Left lobe of liver (tissue), 2 donors: Measurements from ENCODE around the gene PRDM2. TPM values are rescaled to one million over a fixed set of nuclear protein-coding genes. Genes with fewer than 3 reads are reported as not detected.
"Not testable (repeated sequence)": the region's sequence is repeated elsewhere in the genome, so short reads cannot be mapped to it uniquely, and the experiment has no call there.

ENCODE experiments used
- ATAC-seq: fragments of 200-7000 bp; cut with Tn5 transposase; one replicate; pipeline ENCODE4 v1.9.1; 2020; ENCODE audit warnings: mild to moderate bottlenecking, moderate library complexity
- DNase-seq: peaks from one replicate; pipeline ENCODE4 v3.0.0-alpha.2; 2020; ENCODE audit warnings: low spot score
- total RNA-seq: library from RNA; stranded (reverse); gene quantifications from one replicate; pipeline ENCODE4 v1.2.1, GENCODE V29; 2021
- donor health status: DM: no; HTN: no; CAD: no; lungs with moderate emphysema.
- donor health status: DM: no; HTN: yes; CAD: no.

PRDM2 gene, protein sequence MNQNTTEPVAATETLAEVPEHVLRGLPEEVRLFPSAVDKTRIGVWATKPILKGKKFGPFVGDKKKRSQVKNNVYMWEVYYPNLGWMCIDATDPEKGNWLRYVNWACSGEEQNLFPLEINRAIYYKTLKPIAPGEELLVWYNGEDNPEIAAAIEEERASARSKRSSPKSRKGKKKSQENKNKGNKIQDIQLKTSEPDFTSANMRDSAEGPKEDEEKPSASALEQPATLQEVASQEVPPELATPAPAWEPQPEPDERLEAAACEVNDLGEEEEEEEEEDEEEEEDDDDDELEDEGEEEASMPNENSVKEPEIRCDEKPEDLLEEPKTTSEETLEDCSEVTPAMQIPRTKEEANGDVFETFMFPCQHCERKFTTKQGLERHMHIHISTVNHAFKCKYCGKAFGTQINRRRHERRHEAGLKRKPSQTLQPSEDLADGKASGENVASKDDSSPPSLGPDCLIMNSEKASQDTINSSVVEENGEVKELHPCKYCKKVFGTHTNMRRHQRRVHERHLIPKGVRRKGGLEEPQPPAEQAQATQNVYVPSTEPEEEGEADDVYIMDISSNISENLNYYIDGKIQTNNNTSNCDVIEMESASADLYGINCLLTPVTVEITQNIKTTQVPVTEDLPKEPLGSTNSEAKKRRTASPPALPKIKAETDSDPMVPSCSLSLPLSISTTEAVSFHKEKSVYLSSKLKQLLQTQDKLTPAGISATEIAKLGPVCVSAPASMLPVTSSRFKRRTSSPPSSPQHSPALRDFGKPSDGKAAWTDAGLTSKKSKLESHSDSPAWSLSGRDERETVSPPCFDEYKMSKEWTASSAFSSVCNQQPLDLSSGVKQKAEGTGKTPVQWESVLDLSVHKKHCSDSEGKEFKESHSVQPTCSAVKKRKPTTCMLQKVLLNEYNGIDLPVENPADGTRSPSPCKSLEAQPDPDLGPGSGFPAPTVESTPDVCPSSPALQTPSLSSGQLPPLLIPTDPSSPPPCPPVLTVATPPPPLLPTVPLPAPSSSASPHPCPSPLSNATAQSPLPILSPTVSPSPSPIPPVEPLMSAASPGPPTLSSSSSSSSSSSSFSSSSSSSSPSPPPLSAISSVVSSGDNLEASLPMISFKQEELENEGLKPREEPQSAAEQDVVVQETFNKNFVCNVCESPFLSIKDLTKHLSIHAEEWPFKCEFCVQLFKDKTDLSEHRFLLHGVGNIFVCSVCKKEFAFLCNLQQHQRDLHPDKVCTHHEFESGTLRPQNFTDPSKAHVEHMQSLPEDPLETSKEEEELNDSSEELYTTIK (N-terminal part only)
- total RNA-seq: 11.7 TPM

DNA sequence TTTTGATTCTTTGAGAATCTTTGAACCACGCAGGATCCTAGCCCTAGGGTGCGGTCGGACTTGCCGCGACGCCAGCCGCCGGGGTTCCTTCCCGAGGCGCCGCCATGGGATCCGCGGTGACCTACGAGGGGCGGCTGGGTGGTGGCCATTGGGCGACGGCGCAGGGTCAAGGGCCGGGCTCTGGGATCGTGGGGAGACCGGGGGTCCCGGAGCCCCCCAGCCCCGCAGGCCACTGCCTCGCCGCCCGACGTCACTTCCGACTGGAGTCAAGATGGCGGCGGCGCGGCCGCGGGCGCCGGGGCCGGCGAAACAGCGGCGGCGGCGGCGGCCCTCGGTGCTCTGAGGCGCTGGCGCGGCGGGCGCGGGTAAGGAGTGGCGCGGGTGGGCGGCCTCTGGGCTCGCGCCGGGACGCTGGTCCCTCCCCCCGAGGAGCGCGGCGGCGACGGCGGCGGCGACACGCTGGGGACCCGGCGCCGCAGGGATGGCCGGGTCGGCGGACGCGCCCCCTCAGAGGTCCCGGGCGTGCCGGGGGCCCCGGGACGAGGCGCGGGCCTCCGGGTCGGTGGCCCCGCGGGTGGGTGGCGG, at the start of gene PRDM2:
Gene PRDM2 (plus strand): TSS at position 253 of the 585 bp plus-strand sequence. CDS start 15,418 bp downstream, outside the sequence.
- peak; percentile 43 for ATAC-seq
- DNase-seq: peak; percentile 52

DNA sequence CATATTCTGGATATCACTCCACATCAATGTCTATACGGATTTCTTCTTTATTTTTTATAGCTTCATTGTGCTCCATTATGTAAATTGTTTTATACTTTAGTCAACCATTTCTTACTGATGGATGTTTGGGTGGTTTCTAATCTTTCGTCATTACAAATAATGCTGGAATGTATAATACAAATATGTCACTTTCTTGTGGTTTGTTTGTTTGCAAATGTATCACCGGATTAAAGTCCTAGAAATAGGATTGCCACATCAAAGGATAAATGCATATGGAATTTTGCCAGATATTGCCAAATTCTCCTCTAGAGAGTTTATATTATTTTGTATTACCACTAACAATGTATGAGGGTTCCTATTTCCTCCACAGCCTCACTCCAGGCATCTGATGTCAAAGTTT, 48.7 kb upstream of the PRDM2 start:
- no peak for ATAC-seq

DNA sequence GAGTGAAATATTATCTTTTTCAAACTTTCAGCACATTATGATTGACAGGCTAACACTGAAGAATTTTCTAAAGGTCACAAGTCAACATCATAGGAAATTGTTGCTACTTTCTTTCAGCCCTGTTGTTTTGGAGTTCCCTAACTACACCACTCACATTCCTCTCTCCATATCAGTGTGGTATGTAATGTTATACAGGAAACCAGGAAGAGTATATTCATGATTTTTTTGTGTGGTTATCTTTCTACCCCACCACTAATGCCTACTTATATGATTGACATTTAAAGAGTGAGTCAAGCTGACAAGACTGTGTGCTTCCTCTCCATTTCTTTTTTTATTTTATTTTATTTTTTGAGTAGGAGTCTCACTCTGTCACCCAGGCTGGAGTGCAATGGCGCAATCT, 47.8 kb upstream of the PRDM2 start:
- ATAC-seq (no peak), DNase-seq (no peak)

More for the DNA sequence above, 48.7 kb upstream of the PRDM2 start:
- DNase-seq: no peak

DNA sequence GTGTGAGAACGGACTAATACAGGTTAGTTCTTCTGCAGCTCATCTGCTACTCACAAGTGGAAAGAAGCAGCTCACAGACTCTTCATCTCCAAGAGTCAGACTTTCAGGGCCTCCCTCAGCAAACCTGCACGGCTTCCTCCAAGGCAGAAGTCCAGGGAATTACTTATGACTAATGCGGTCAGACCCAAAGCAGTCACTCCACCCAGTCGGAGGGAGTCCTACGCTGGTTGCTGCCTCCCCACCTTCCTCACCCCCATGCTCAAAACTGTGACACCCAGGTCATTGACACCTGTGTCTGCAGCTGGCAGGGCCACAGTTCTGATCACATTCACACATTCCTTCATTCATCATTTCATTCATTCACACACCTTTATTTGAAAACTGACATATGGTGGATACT, 38.4 kb upstream of the PRDM2 start:
- DNase-seq: no peak
- ATAC-seq: no peak

DNA sequence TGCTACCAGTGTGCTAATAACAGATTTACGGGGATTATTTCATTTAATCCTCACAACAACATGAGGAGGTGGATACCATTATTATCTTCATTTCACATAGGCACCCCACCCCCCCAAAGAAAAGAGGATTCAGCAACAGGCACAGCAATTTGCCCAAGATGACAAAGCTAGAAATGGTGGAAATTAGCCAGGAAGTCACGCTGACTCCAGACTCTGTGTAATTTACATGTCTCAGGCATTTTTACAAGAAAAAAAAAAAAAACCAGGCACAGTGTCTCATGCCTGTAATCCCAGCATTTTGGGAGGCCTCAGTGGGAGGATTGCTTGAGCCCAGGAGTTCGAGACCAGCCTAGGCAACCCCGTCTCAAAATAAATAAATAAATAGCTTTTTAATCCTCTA, 37.5 kb upstream of the PRDM2 start:
- DNase-seq: no peak
- ATAC-seq: no peak

DNA sequence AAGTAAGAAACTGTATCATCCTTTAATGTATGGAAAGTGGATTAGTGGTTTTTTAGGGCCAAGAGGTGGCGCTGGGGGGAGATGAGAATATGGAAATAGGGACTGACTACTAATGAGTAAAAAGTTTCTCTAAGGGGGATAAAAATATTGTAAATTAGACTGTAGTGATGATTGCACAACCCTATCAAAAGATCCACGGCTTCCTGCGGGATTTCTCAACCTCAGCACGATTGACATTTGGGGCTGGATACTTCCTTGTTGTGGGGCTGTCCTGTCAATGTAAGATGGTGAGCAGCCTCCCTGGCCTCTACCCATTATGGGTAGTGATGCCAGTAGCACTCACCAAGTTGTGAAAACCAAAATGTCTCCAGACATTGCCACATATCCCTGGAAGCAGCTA, 36.0 kb upstream of the PRDM2 start:
- ATAC-seq: no peak
- DNase-seq: no peak

DNA sequence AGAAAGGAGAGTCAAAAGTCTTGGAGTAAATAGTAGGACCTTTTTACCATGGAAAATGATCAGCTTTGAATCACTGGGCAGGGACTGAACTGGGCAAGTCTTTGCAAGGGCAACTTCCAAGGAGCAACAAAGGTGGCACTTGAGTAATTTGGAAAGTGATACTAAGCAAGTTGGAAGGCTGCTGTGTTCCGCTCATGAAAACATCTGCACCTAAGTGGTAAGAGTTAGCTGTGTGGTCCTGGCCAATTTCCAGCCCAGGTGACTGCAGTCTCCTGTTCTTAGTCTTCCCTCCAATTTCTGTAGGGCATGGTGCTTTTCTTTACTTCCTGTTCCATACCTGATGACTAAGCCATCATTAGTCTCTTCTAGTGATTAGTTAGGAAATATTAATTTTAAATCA, 35.5 kb upstream of the PRDM2 start:
- DNase-seq (no peak), ATAC-seq (no peak)

DNA sequence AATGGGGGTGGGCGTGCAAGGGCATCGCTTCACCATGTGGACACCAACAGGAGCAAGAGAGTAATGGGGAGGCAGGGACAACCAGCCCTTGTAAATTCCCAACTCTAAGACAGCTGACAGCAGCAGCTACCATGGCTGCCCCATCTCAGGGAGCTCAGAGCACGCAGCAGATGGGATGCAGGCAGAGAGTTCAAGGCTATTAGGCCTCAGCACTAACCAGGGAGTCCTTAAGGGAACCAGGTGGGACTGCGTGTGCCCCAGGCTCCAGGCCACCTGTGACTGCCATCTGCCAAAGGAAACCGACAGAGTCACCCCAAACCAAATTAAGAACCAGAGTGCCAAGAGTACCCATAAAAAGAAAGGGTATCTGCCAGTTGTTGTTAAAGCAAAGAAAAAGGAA, 33.7 kb upstream of the PRDM2 start:
- no peak for DNase-seq

DNA sequence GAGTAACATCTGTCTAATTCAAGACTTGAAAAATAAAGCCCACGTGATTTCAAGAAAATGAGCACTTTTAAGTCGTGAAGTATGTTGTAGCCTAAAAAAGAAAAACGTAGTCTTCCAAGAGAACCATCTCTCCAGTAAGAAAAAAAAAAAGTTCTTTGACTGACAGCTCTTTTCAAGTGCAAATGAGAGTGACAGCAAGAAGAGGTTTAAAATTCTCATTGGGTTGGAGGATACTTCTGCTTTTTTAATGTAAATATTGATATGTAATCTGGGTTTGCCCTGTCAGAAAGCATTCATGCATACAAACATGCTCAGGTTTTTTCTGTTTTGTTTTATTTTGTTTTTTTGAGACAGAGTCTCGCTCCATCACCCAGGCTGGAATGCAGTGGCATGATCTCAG, 32.3 kb upstream of the PRDM2 start:
- no peak for DNase-seq
- ATAC-seq: no peak

More for the DNA sequence above, 33.7 kb upstream of the PRDM2 start:
- no peak for ATAC-seq

DNA sequence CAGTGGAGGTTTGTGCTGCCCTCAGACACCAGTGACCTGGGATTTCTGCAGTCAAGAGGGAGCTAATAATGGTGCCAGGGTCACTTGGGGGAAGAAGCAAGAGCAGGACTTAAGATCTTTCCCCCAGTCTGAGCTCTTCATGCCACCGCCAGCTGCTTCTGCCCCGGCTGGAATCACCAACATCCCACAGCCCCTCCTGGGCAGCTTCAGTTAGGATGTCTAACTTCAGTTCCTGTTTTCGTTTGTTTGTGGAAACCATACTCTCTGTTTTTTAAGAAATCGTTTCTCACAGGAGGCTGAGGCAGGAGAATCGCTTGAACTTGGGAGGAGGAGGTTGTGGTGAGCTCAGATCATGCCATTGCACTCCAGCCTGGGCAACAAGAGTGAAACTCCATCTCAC, 25.6 kb upstream of the PRDM2 start:
- no peak for ATAC-seq
- no peak for DNase-seq

DNA sequence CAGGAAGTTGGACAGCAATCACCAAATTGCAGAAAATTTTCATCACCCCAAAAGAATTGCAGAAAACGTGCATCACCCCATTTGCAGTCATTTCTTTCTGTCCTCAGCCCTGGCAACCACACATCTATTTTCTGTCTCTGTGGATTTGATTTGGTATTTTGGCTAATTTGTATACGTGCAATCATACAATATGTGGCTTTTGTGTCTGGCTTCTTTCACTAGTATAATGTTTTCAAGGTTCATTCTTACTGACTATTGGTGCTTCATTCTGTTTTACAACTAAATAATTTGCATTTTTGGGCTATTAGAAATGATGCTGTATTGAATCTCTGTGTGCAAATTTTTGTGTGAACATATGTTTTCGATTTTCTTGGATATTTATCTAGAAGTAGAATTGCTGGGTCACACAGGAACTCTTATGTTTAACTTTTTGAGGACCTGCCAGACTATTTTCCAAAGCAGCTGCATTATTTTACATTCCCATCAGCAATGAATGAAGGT, 24.8 kb upstream of the PRDM2 start:
- DNase-seq (no peak), ATAC-seq (no peak)

DNA sequence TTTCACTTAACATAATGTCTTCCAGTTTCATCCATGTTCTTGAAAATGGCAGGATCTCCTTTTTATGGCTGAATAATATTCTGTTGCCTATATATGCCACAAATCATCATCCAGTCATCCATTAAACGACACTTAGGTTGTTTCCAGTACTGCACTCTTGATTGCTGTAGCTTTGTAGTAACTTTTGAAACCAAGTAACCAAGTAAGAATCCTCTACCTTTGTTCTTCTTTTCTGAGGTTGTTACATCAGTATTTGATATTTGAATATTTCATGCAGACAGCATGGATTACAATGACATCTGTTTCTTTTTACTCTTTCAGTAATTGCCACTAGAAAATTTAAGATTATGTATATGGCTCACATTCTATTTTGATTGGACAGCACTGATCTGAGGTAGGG, 22.1 kb upstream of the PRDM2 start:
- ATAC-seq (no peak), DNase-seq (no peak)

DNA sequence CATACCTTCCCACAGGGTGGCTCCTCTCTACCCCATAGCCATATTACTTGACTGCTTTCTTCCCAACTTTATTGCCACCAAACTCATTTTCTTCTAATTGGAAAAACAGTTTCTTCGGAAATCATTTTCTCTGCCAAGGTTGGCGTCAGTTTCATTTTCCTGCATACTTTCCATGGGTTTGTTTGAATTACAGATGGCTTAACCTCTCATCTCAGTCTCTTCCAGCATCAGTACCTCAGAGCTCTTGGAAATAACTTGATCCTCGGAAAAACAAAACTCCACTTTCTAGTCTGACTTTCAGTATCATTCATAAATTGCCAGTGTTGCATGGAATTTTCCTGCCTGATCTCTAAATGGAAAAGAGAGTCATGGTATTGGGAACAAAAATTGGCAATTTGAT, 20.3 kb upstream of the PRDM2 start:
- no peak for ATAC-seq
- no peak for DNase-seq

DNA sequence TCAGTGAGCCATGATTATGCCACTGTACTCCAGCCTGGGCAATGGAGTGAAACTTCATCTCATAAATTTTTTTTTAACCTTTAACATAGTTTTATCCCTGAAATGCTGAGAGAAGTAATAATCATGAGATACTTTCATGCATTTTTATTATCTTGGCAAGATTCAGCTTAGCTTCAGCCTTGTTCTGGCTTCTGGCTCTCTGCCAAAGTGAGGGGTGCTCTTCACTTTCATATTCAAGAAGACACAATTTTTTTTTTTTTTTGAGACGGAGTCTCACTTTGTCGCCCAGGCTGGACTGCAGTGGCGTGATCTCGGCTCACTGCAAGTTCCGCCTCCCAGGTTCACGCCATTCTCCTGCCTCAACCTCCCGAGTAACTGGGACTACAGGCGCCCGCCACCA, 19.4 kb upstream of the PRDM2 start:
- not testable (repeated sequence) for DNase-seq, ATAC-seq

DNA sequence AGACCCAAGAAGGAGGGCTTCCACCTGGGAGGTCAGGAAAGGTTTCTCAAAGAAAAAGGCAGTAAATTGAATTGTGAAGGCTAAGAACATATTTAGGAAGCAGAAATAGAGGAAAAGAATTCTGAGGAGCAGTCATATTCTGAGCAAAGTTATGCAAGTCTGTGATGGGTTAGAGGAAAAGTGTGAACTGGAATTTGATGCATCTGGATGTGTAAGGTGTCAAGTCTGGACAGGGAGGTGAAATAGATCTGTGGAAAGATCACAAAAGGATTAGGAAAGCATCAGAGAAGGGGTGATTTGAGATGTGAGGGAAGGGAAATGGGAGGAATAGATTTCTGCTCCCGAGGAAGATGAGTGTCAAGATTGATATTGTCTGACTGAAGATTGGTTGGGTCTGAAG, 18.1 kb upstream of the PRDM2 start:
- no peak for DNase-seq
- no peak for ATAC-seq

DNA sequence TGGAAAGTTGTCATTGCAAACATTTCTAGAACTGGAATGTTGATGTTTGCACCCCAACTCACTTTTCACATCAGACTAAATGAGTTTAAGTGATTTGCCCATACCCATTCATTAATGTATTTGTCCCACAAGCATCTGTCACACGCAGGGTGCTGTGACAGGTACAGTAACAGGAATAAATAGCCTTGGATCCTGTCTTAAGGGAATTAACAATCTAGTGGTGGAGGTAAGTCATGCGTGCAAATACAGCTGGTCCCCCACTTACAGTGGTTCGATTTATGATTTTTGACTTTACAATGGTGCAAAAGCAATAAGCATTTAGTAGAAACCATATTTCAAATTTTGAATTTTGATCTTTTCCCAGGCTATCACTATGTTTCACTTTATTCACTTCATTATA, 17.5 kb upstream of the PRDM2 start:
- ATAC-seq (no peak), DNase-seq (no peak)

DNA sequence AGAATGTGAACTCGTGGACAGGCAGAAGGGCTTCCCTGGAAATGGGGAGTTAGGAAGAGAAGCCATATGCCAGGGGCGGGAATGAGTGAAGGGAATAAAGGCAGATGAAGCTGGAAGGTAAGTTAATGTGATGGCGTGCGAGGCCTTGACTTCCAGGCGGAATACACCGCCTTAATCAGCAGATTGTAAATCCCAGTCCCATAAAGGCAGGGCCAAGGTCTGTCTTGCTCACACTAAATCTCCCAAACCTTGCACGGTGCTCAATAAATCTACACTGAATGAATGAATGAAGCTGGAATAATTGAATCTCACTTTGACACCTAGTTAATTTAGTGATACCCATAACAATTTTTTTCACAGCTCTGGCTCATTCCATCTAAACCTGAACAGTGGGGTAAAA, 16.8 kb upstream of the PRDM2 start:
- DNase-seq (no peak), ATAC-seq (no peak)

DNA sequence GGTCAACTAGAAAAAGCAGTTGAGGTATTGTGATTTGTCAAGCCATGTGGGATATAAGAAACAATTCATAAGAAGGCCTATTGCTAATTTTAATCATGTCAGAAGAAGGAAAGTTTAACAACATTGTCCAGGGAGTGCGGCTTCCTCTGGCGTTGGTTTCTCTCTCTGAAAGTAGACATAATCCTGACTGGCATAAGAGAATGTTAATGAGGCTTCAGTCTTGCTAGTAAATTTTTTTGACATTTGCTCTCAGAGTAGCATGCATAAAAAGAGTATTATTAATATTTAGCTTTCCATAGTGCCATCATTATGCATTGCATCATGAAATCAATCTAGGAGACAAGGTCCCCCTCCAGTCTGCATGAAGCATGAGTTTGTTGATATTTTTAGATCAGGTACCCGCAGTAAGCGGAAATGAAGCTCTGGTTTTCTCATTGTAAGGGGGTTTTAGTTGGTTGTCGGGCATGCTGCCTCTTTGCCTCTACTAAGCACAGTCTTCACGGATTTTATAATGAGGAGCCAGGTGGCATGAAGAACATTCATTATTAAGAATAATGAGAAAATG, 12.8 kb upstream of the PRDM2 start:
- DNase-seq (no peak), ATAC-seq (no peak)

DNA sequence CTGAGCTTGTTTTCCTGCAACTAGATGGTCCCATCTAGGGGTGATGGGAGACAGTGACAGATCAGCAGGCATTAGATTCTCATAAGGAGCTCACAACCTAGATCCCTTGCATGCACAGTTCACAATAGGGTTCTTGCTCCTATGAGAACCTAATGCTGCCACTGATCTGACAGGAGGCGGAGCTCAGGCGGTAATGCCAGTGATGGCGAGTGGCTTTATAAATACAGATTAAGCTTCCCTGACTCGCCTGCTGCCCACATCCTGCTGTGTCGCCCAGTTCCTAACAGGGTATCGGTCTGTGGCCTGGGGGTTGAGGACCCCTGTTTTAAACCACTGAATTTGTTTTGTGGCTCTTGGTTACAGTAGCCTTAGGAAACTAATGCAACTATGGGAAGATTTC, 6.9 kb upstream of the PRDM2 start:
- DNase-seq, ATAC-seq: not testable (repeated sequence)
